ENCODE results near the gene ANKS6. TPM values are rescaled to one million over a fixed set of nuclear protein-coding genes. Genes with fewer than 3 reads are reported as not detected.
"Not testable (repeated sequence)": the region's sequence is repeated elsewhere in the genome, so short reads cannot be mapped to it uniquely, and the experiment has no call there.

ANKS6 gene
- polyA plus RNA-seq, 1 donor from 2014 or later: 16.6 TPM

GRCh38 chr9:98686961-98687855, 109.1 kb downstream of the ANKS6 start:
- no peak overlapping the region for H3K4me3 ChIP-seq (ENCODE audit: low read length)
- no peak overlapping the region for H2AFZ ChIP-seq (ENCODE audit: low read depth, low read length)
- TF ChIP-seq POLR2AphosphoS5 (IDR thresholded peaks at IDR 0.05) (no peak), SMC3 (conservative IDR thresholded peaks at IDR 0.05; ENCODE audit: poor library complexity) (no peak), EZH2 (IDR thresholded peaks at IDR 0.05; ENCODE audit: borderline replicate concordance, insufficient read depth, low read length, poor library complexity, severe bottlenecking) (no peak), CTCF (IDR thresholded peaks at IDR 0.05; ENCODE audit: poor library complexity, severe bottlenecking) (no peak), MXI1 (conservative IDR thresholded peaks at IDR 0.05; ENCODE audit: poor library complexity, severe bottlenecking) (no peak), TAF1 (IDR thresholded peaks at IDR 0.05; ENCODE audit: low read depth) (no peak), RAD21 (conservative IDR thresholded peaks at IDR 0.05) (no peak), EP300 (conservative IDR thresholded peaks at IDR 0.05; ENCODE audit: poor library complexity, severe bottlenecking) (no peak)
- TF ChIP-seq, protein P1, sequence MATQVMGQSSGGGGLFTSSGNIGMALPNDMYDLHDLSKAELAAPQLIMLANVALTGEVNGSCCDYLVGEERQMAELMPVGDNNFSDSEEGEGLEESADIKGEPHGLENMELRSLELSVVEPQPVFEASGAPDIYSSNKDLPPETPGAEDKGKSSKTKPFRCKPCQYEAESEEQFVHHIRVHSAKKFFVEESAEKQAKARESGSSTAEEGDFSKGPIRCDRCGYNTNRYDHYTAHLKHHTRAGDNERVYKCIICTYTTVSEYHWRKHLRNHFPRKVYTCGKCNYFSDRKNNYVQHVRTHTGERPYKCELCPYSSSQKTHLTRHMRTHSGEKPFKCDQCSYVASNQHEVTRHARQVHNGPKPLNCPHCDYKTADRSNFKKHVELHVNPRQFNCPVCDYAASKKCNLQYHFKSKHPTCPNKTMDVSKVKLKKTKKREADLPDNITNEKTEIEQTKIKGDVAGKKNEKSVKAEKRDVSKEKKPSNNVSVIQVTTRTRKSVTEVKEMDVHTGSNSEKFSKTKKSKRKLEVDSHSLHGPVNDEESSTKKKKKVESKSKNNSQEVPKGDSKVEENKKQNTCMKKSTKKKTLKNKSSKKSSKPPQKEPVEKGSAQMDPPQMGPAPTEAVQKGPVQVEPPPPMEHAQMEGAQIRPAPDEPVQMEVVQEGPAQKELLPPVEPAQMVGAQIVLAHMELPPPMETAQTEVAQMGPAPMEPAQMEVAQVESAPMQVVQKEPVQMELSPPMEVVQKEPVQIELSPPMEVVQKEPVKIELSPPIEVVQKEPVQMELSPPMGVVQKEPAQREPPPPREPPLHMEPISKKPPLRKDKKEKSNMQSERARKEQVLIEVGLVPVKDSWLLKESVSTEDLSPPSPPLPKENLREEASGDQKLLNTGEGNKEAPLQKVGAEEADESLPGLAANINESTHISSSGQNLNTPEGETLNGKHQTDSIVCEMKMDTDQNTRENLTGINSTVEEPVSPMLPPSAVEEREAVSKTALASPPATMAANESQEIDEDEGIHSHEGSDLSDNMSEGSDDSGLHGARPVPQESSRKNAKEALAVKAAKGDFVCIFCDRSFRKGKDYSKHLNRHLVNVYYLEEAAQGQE (IDR thresholded peaks at IDR 0.05; ENCODE audit: borderline replicate concordance): no peak
- H3K27me3 ChIP-seq (ENCODE audit: insufficient read depth, low read depth, low read length): no peaks in the 10 kb centered on the region
- H3K4me2 ChIP-seq (ENCODE audit: low read length): no peak overlapping the region
- no peak overlapping the region for H3K27ac ChIP-seq (ENCODE audit: low read length)
- H3K9me2 ChIP-seq (ENCODE audit: insufficient read depth, low read length): no peaks in the 10 kb centered on the region
- H3K9me3 ChIP-seq (ENCODE audit: low read length): no peaks in the 10 kb centered on the region
- H3K79me2 ChIP-seq (replicated peaks; ENCODE audit: insufficient read depth, low read length): no peaks in the 10 kb centered on the region
- H3K36me3 ChIP-seq (ENCODE audit: insufficient read depth, low read length): no peaks in the 10 kb centered on the region
- H4K20me1 ChIP-seq (ENCODE audit: insufficient read depth): no peaks in the 10 kb centered on the region
- no peaks in the 10 kb centered on the region for H3F3A ChIP-seq (ENCODE audit: insufficient read depth, low read length, poor library complexity, severe bottlenecking)
- no peak overlapping the region for H3K9ac ChIP-seq (ENCODE audit: low read length)

GRCh38 chr9:98684816-98685215, 111.5 kb downstream of the ANKS6 start:
- H3K4me2 ChIP-seq (ENCODE audit: low read length); H3K27me3 ChIP-seq (ENCODE audit: insufficient read depth, low read depth, low read length); H3F3A ChIP-seq (ENCODE audit: insufficient read depth, low read length, poor library complexity, severe bottlenecking); H3K27ac ChIP-seq (ENCODE audit: low read length); H3K9ac ChIP-seq (ENCODE audit: low read length); H4K20me1 ChIP-seq (ENCODE audit: insufficient read depth); H3K79me2 ChIP-seq (replicated peaks; ENCODE audit: insufficient read depth, low read length); H3K9me2 ChIP-seq (ENCODE audit: insufficient read depth, low read length); H3K9me3 ChIP-seq (ENCODE audit: low read length); H2AFZ ChIP-seq (ENCODE audit: low read depth, low read length); H3K4me3 ChIP-seq (ENCODE audit: low read length); H3K36me3 ChIP-seq (ENCODE audit: insufficient read depth, low read length): not testable (repeated sequence)

Other genes with a start within 250 kb of the ANKS6 start
- gene GABBR2, start 87.6 kb downstream of the ANKS6 start, polyA plus RNA-seq: 7.1 and 8.7 TPM in 2 replicates
- gene GALNT12, start 11.1 kb upstream of the ANKS6 start, polyA plus RNA-seq: 8.4 and 8.9 TPM in 2 replicates
- gene COL15A1, start 147.4 kb upstream of the ANKS6 start, polyA plus RNA-seq: 2.8 and 3.4 TPM in 2 replicates

All from neural cell (in vitro differentiated cells).